Natural killer cell (primary cell): ENCODE data around the gene DGKZ. TPM values are rescaled to one million over a fixed set of nuclear protein-coding genes. Genes with fewer than 3 reads are reported as not detected.

ENCODE experiments used
- ATAC-seq, 3 donors: fragments of 150-1000 bp in 2 of 3; fragments of 200-7000 bp in 1 of 3; cut with Tn5 transposase; 1 replicate in 1 of 3; 2 replicates in 2 of 3; pipeline ENCODE4 v1.10.0; 2021; ENCODE audit warnings: mild to moderate bottlenecking in 2 of 3, moderate library complexity in 2 of 3
- DNase-seq, 2 donors: peaks; one replicate each; pipeline versions ENCODE4 v3.0.0 to v3.0.0-alpha.2; 2013 to 2021; ENCODE audit warnings: mixed read lengths in 1 of 2
- H3K27ac ChIP-seq: one replicate; pipeline ENCODE4 v1.5.1; 2013; ENCODE audit warnings: mild to moderate bottlenecking, low read length
- H3K27me3 ChIP-seq: one replicate; pipeline ENCODE4 v1.6.1; 2013; ENCODE audit warnings: low read length; ENCODE audit not compliant: control insufficient read depth, insufficient read depth
- H3K36me3 ChIP-seq: one replicate; pipeline ENCODE4 v1.6.1; 2013; ENCODE audit warnings: low read length; ENCODE audit not compliant: control insufficient read depth, insufficient read depth
- H3K4me1 ChIP-seq: one replicate; pipeline ENCODE4 v1.6.1; 2013; ENCODE audit warnings: low read length; ENCODE audit not compliant: control insufficient read depth, insufficient read depth
- H3K4me3 ChIP-seq: one replicate; pipeline ENCODE4 v1.5.1; 2013; ENCODE audit warnings: low read length
- H3K9me3 ChIP-seq: one replicate; pipeline ENCODE4 v1.6.1; 2013; ENCODE audit warnings: low read length; ENCODE audit not compliant: control insufficient read depth, insufficient read depth
- H3K27ac Mint-ChIP-seq, 2 donors: one replicate each; pipeline ENCODE4 v1.8.0; 2022; ENCODE audit warnings: mild to moderate bottlenecking in 2 of 2, mixed read lengths in 2 of 2, moderate library complexity in 1 of 2
- H3K27me3 Mint-ChIP-seq, 2 donors: one replicate each; pipeline ENCODE4 v1.8.0; 2022; ENCODE audit warnings: low read depth in 2 of 2, mixed read lengths in 2 of 2
- H3K36me3 Mint-ChIP-seq: one replicate; pipeline ENCODE4 v1.8.0; 2022; ENCODE audit warnings: mixed read lengths
- H3K4me1 Mint-ChIP-seq, 2 donors: one replicate each; pipeline ENCODE4 v1.8.0; 2022; ENCODE audit warnings: mixed read lengths in 2 of 2
- H3K4me3 Mint-ChIP-seq: one replicate; pipeline ENCODE4 v1.8.0; 2022; ENCODE audit warnings: mild to moderate bottlenecking, moderate library complexity, mixed read lengths
- H3K9me3 Mint-ChIP-seq, 2 donors: one replicate each; pipeline ENCODE4 v1.8.0; 2022; ENCODE audit warnings: mixed read lengths in 2 of 2
- CTCF ChIP-seq: fragments of 200-600 bp; IDR thresholded peaks from one replicate; pipeline ENCODE4 v1.8.0; 2022; ENCODE audit warnings: antibody characterized with exemption
- WGBS: methylation state at CpG from one replicate; pipeline ENCODE4 v1.1.7; 2013; ENCODE audit warnings: missing lambda C conversion rate; ENCODE audit not compliant: insufficient coverage; 5-methylcytosine and 5-hydroxymethylcytosine counted together
- intact Hi-C: fragments of 100-400 bp; cut with micrococcal nuclease; formaldehyde crosslinking; loops from one replicate; pipeline ENCODE4 v1.14.2; 2022
- total RNA-seq, 4 donors: library from RNA; stranded (reverse); fragments of 120-200 nt in 1 of 4; gene quantifications; one replicate each; pipeline versions ENCODE4 v1.2.3 to v1.2.4, GENCODE V29; 2013 to 2022

DGKZ gene
- total RNA-seq, 3 donors from 2014 or later (not counting 1 experiment from before 2014, with no cell fraction given) = 307 to 377 (median 350) TPM

GRCh38 chr11:46373787-46374740 is 26.8 kb downstream of the DGKZ start:
- H3K4me3 ChIP-seq = no peak overlapping the region
- DNase-seq (no peak), ATAC-seq (no peak)
- Mint-ChIP-seq H3K4me3 (no peak overlapping the region), H3K9me3 (no peaks in the 10 kb centered on the region), H3K27me3 (no peaks in the 10 kb centered on the region), H3K4me1 (peaks cover 3 to 20% of the 10 kb centered on the region in 2 donors), H3K27ac (no peak overlapping the region), H3K36me3 (no peaks in the 10 kb centered on the region)
- WGBS = 95% methylated on average over 30 of the region's 30 CpGs
- H3K36me3 ChIP-seq = peaks cover 87% of the 10 kb centered on the region
- no peaks in the 10 kb centered on the region for H3K9me3 ChIP-seq
- H3K27ac ChIP-seq = no peak overlapping the region
- peaks cover 13% of the 10 kb centered on the region for H3K4me1 ChIP-seq
- no peak for TF ChIP-seq CTCF
- intact Hi-C loops = no loop called here
- H3K27me3 ChIP-seq = no peaks in the 10 kb centered on the region

- Mint-ChIP-seq H3K27ac (no peak overlapping the region), H3K27me3 (no peaks in the 10 kb centered on the region), H3K36me3 (no peaks in the 10 kb centered on the region), H3K4me1 (peaks cover 8 to 21% of the 10 kb centered on the region in 2 donors), H3K9me3 (no peaks in the 10 kb centered on the region), H3K4me3 (no peak overlapping the region)
- Histone ChIP-seq H3K27ac (no peak overlapping the region), H3K36me3 (peaks cover 81% of the 10 kb centered on the region), H3K4me1 (peaks cover 21% of the 10 kb centered on the region), H3K9me3 (no peaks in the 10 kb centered on the region), H3K27me3 (no peaks in the 10 kb centered on the region), H3K4me3 (no peak overlapping the region)
- intact Hi-C loops = no loop called here
- DNase-seq = no peak
- no peak for TF ChIP-seq CTCF
- 96% methylated on average over 15 of the region's 15 CpGs for WGBS
- no peak for ATAC-seq
Measured at GRCh38 chr11:46374815-46375214, 27.6 kb downstream of the DGKZ start.

GRCh38 chr11:46375392-46376101 is 28.3 kb downstream of the DGKZ start:
- no peaks in the 10 kb centered on the region for H3K9me3 ChIP-seq
- Mint-ChIP-seq H3K4me1 (peaks cover 13 to 24% of the 10 kb centered on the region in 2 donors), H3K4me3 (no peak overlapping the region), H3K36me3 (no peaks in the 10 kb centered on the region), H3K27ac (no peak overlapping the region), H3K9me3 (no peaks in the 10 kb centered on the region), H3K27me3 (no peaks in the 10 kb centered on the region)
- peaks cover 27% of the 10 kb centered on the region for H3K4me1 ChIP-seq
- H3K4me3 ChIP-seq = no peak overlapping the region
- H3K27me3 ChIP-seq = no peaks in the 10 kb centered on the region
- H3K36me3 ChIP-seq = peaks cover 74% of the 10 kb centered on the region
- no peak for TF ChIP-seq CTCF
- no peak for ATAC-seq
- no peak for DNase-seq
- intact Hi-C loops = no loop called here
- no peak overlapping the region for H3K27ac ChIP-seq
- WGBS = 96% methylated on average over 38 of the region's 38 CpGs
